Esophagus muscularis mucosa (tissue), 4 donors: ENCODE results near the gene NEU3. TPM values are rescaled to one million over a fixed set of nuclear protein-coding genes. Genes with fewer than 3 reads are reported as not detected.

Experiments
- DNase-seq: peaks from one replicate; pipeline ENCODE4 v3.0.0-alpha.2; 2017; ENCODE audit errors: extremely low spot score
- H3K27ac ChIP-seq, 4 donors: fragments of 200-600 bp; sonication (generic); replicated peaks in 1 of 4; 1 replicate in 3 of 4; 2 replicates in 1 of 4; pipeline ENCODE4 v1.5.1; 2016 to 2019; ENCODE audit warnings: mild to moderate bottlenecking in 1 of 4
- H3K27me3 ChIP-seq, 4 donors: fragments of 200-600 bp; sonication (generic); one replicate each; pipeline versions ENCODE4 v1.5.1 to v1.6.0; 2016 to 2019
- H3K36me3 ChIP-seq, 4 donors: fragments of 200-600 bp; sonication (generic); one replicate each; pipeline ENCODE4 v1.5.1; 2016 to 2019
- H3K4me1 ChIP-seq, 4 donors: fragments of 200-600 bp; sonication (generic); one replicate each; pipeline ENCODE4 v1.5.1; 2016 to 2019
- H3K4me3 ChIP-seq, 4 donors: fragments of 200-600 bp; sonication (generic); 1 replicate in 2 of 4; 2 replicates in 2 of 4; pipeline ENCODE4 v1.5.1; 2016 to 2019; ENCODE audit warnings: mild to moderate bottlenecking in 4 of 4, moderate library complexity in 1 of 4
- H3K9me3 ChIP-seq, 4 donors: fragments of 200-600 bp; sonication (generic); 1 replicate in 3 of 4; 2 replicates in 1 of 4; pipeline ENCODE4 v1.5.1; 2016 to 2019
- EP300 ChIP-seq: sonication (generic); formaldehyde crosslinking; IDR thresholded peaks from one replicate; pipeline ENCODE4 v1.6.1; 2017; ENCODE audit warnings: antibody characterized with exemption
- POLR2A ChIP-seq: fragments of 450-650 bp; IDR thresholded peaks from one replicate; pipeline ENCODE4 v1.6.1; 2017; ENCODE audit warnings: antibody characterized with exemption, moderate library complexity, mild to moderate bottlenecking, low read depth
- POLR2AphosphoS5 ChIP-seq, 2 donors: sonication (generic); formaldehyde crosslinking; IDR thresholded peaks; one replicate each; pipeline ENCODE4 v1.6.1; 2017; ENCODE audit warnings: antibody characterized with exemption in 2 of 2
- WGBS: methylation state at CpG from one replicate; pipeline ENCODE4 v1.1.5; 2018; 5-methylcytosine and 5-hydroxymethylcytosine counted together
- intact Hi-C: fragments of 100-400 bp; cut with DNase I; formaldehyde crosslinking; loops from one replicate; pipeline ENCODE4 v1.15.1; 2023
- total RNA-seq, 4 donors: library from RNA; depleted of rRNA; stranded (reverse); fragments of >200 nt; gene quantifications; one replicate each; pipeline versions ENCODE4 v1.1.0 to v1.2.1, GENCODE V29; 2016
- TF ChIP-seq, protein P1 (sequence below), 3 experiments: fragments of 200-600 bp in 2 of 3; fragments of 450-650 bp in 1 of 3; sonication (generic) in 2 of 3; IDR thresholded peaks; one replicate each; pipeline ENCODE4 v1.5.1; 2017 to 2019; ENCODE audit warnings: antibody characterized with exemption in 3 of 3, mild to moderate bottlenecking in 2 of 3, moderate library complexity in 1 of 3

The NEU3 gene
- total RNA-seq, 4 donors from 2014 or later = 2.9 to 6.7 (median 5.7) TPM

DNA sequence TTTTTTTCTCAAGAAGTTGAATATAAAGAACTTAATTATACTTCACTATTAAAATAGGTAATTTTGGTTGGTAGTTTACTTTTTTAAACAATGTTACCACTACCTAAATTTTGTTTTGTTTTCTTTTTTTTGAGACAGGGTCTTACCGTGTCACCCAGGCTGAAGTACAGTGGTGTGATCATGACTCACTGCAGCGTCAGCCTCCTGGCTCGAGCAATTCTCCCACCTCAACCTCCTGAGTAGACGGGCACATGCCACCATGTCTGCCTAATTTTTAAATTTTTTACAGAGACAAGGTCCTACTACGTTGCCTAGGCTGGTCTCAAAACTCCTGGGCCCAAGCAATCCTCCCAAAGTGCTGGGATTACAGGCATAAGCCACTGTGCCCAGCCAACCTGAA is 22.1 kb upstream of the NEU3 start:
- no peak overlapping the region for H3K4me3 ChIP-seq
- H3K27ac ChIP-seq = no peak overlapping the region
- intact Hi-C loops = no loop called here
- peaks cover 4 to 24% (median 14%) of the 10 kb centered on the region in 4 donors for H3K4me1 ChIP-seq
- no peak for TF ChIP-seq POLR2AphosphoS5 (IDR thresholded peaks at IDR 0.05)
- TF ChIP-seq, protein P1, sequence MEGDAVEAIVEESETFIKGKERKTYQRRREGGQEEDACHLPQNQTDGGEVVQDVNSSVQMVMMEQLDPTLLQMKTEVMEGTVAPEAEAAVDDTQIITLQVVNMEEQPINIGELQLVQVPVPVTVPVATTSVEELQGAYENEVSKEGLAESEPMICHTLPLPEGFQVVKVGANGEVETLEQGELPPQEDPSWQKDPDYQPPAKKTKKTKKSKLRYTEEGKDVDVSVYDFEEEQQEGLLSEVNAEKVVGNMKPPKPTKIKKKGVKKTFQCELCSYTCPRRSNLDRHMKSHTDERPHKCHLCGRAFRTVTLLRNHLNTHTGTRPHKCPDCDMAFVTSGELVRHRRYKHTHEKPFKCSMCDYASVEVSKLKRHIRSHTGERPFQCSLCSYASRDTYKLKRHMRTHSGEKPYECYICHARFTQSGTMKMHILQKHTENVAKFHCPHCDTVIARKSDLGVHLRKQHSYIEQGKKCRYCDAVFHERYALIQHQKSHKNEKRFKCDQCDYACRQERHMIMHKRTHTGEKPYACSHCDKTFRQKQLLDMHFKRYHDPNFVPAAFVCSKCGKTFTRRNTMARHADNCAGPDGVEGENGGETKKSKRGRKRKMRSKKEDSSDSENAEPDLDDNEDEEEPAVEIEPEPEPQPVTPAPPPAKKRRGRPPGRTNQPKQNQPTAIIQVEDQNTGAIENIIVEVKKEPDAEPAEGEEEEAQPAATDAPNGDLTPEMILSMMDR (IDR thresholded peaks at IDR 0.05) = no peak
- TF ChIP-seq EP300 = no peak
- no peak for TF ChIP-seq POLR2A
- whole genome bisulfite sequencing = 95% methylated on average over 5 of the region's 5 CpGs
- no peaks in the 10 kb centered on the region for H3K27me3 ChIP-seq
- no peaks in the 10 kb centered on the region for H3K9me3 ChIP-seq
- DNase-seq = no peak
- peaks cover 8 to 54% (median 33%) of the 10 kb centered on the region in 4 donors for H3K36me3 ChIP-seq

DNA sequence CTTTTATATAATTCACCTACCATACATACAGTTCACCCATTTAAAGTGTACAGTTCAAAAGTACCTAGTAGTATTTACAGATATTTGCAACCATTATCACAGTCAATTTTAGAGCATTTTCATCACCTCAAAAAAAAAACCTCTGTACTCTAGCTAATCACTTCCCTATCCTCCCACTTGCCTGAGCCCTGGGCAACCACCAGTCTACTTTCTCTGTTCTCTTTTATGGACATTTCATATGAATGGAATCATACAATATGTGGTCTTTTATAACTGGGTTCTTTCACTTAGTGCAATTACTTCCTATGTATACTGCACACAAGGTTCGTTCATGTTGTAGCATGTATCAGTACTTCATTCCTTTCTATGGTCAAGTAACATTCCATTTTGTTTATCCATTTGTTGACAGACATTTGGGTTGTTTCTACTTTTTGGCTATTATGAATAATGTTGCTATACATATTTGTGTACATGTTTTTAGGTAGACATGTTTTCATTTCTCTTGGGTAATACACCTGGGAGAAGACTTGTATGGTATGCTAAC is 17.8 kb upstream of the NEU3 start:
- no peak for DNase-seq
- TF ChIP-seq POLR2A = no peak
- TF ChIP-seq POLR2AphosphoS5 (IDR thresholded peaks at IDR 0.05) = no peak
- no peak for TF ChIP-seq EP300
- TF ChIP-seq, protein P1 (IDR thresholded peaks at IDR 0.05) = no peak
- intact Hi-C loops = no loop called here
- Histone ChIP-seq H3K36me3 (peaks cover 9 to 84% (median 61%) of the 10 kb centered on the region in 4 donors), H3K4me1 (no peaks in the 10 kb centered on the region), H3K27me3 (no peaks in the 10 kb centered on the region), H3K27ac (no peak overlapping the region), H3K4me3 (no peak overlapping the region), H3K9me3 (no peaks in the 10 kb centered on the region)
- WGBS = 80% methylated on average over 1 of the region's 1 CpG

DNA sequence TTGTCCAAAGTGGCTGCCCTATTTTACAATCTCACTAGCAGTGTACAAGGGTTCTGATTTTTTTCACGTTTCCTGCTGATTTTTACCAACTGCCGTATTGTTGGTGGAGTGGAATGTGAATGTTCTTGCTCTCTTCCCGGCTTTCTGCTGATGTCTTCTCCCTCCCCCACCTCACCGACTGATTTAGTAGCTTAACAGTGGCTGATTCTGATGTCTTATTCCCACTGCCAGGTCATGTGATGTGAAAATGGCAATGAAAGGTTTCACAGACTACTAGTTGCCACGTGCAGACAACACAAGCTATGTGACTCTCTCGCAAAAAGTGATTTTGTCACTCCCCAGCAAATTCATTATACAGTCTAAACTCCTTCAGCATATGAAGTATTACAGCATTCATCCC is 17.3 kb upstream of the NEU3 start:
- Histone ChIP-seq H3K27ac (no peak overlapping the region), H3K36me3 (peaks cover 11 to 89% (median 66%) of the 10 kb centered on the region in 4 donors), H3K4me1 (no peaks in the 10 kb centered on the region), H3K9me3 (no peaks in the 10 kb centered on the region), H3K4me3 (no peak overlapping the region), H3K27me3 (no peaks in the 10 kb centered on the region)
- DNase-seq = no peak
- WGBS = 82% methylated on average over 6 of the region's 6 CpGs
- intact Hi-C loops = no loop called here
- TF ChIP-seq EP300 (no peak), POLR2AphosphoS5 (IDR thresholded peaks at IDR 0.05) (no peak), POLR2A (no peak)

DNA sequence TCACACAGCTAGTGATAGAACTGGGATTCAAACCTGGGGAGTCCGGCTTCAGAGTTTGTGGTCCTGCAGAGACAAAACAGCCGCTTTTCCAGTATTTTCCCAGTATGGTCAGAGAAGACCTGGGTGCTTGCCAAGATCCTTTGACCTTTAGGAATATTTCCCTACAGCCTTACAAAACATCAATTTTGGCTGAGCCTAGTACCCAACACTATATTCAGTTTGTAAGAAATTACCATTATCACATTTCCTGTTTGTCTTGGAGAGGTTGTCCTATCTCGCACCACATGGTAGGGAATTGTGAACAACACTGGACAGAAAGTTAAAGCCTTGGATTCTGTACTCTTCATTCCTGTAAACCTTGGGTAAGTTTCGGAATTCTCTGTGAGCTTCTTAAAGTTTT is 10.7 kb upstream of the NEU3 start:
- H3K27me3 ChIP-seq = no peaks in the 10 kb centered on the region
- H3K36me3 ChIP-seq = peaks cover 18 to 64% (median 44%) of the 10 kb centered on the region in 4 donors
- intact Hi-C loops = no loop called here
- H3K4me3 ChIP-seq = no peak overlapping the region
- no peak for TF ChIP-seq EP300
- TF ChIP-seq, protein P1 (IDR thresholded peaks at IDR 0.05) = no peak
- TF ChIP-seq POLR2A = no peak
- TF ChIP-seq POLR2AphosphoS5 (IDR thresholded peaks at IDR 0.05) = no peak
- 75% methylated on average over 4 of the region's 4 CpGs for WGBS
- DNase-seq = no peak
- H3K27ac ChIP-seq = no peak overlapping the region
- no peaks in the 10 kb centered on the region for H3K9me3 ChIP-seq
- no peaks in the 10 kb centered on the region for H3K4me1 ChIP-seq

DNA sequence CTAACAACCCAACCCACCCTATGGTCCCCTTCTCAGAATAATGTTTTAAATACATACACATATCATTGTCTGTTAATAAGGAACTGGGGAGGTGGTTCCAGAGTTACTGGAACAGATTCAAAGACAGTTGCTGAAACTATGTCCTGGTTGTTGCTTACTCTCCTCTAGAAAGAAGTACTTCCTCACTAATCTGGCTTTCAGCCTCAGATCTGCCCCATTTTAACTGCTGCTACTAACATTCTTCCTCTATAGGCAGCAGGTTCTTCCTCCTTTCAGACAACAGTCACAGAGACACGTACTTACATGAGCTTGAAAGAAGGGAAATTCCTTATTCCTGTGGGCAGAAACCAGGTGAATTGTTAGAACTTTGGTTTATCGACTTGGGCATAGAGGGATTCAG is 8.1 kb upstream of the NEU3 start:
- intact Hi-C loops = no loop called here
- Histone ChIP-seq H3K4me3 (no peak overlapping the region), H3K9me3 (no peaks in the 10 kb centered on the region), H3K27me3 (no peaks in the 10 kb centered on the region), H3K27ac (no peak overlapping the region), H3K4me1 (no peaks in the 10 kb centered on the region), H3K36me3 (peaks cover 18 to 40% (median 29%) of the 10 kb centered on the region in 4 donors)
- TF ChIP-seq POLR2AphosphoS5 (IDR thresholded peaks at IDR 0.05) (no peak), EP300 (no peak), POLR2A (no peak)
- TF ChIP-seq, protein P1 (IDR thresholded peaks at IDR 0.05) = no peak
- WGBS = 88% methylated on average over 2 of the region's 2 CpGs
- no peak for DNase-seq
